Endothelial cell of umbilical vein (primary cell): ENCODE results near the gene ARL8B. TPM values are rescaled to one million over a fixed set of nuclear protein-coding genes. Genes with fewer than 3 reads are reported as not detected.

Experiments used
- BruUV-seq: library from RNA; stranded (reverse); fragments of 400-500 nt; replicated peaks from 2 replicates; lab custom pipeline; 2021; lab: Mats Ljungman, UMichigan
- CTCF ChIA-PET: fragments of 300-600, 350-600 bp; sonication (Branson Sonifier 250); formaldehyde crosslinking; loops from one replicate; lab custom pipeline; 2021; ENCODE audit warnings: antibody characterized with exemption, inconsistent platforms; lab: Charles Lee
- POLR2A ChIA-PET: fragments of 300-600, 350-600 bp; sonication (Branson Sonifier 250); formaldehyde crosslinking; loops from one replicate; lab custom pipeline; 2021; ENCODE audit warnings: antibody characterized with exemption, inconsistent platforms; lab: Charles Lee
- DNase-seq: peaks from one replicate; pipeline ENCODE4 v3.0.0-alpha.2; 2011; ENCODE audit warnings: low read depth, low spot score
- FAIRE-seq: peaks from 2 replicates; lab custom pipeline; 2011; peaks lifted over from hg19 to GRCh38; lab: Jason Lieb, UNC
- H2AFZ ChIP-seq: 2 replicates; pipeline ENCODE4 v1.6.0; 2012; ENCODE audit warnings: low read depth, low read length, control low read depth, inconsistent platforms
- H3K27ac ChIP-seq: 2 replicates; pipeline ENCODE4 v1.5.1; 2011; ENCODE audit warnings: low read depth, mild to moderate bottlenecking, control low read depth, low read length, moderate library complexity; ENCODE audit not compliant: insufficient read depth
- H3K27me3 ChIP-seq, 2 experiments: 2 replicates each; pipeline versions ENCODE4 v1.6.0 to v1.6.1; 2011; ENCODE audit warnings: low read length in 2 of 2, mixed read lengths in 1 of 2; ENCODE audit not compliant: control insufficient read depth in 2 of 2, insufficient read depth in 2 of 2
- H3K36me3 ChIP-seq, 2 experiments: 2 replicates in 1 of 2; 3 replicates in 1 of 2; pipeline ENCODE4 v1.5.1; 2011; ENCODE audit warnings: low read length in 2 of 2, mild to moderate bottlenecking in 1 of 2, moderate library complexity in 1 of 2; ENCODE audit not compliant: control insufficient read depth in 2 of 2, insufficient read depth in 2 of 2; ENCODE audit errors: extremely low read depth in 1 of 2
- H3K4me1 ChIP-seq: 3 replicates; pipeline ENCODE4 v1.5.1; 2011; ENCODE audit warnings: mild to moderate bottlenecking, low read length; ENCODE audit not compliant: control insufficient read depth, insufficient read depth; ENCODE audit errors: extremely low read depth
- H3K4me2 ChIP-seq: 2 replicates; pipeline ENCODE4 v1.6.1; 2011; ENCODE audit warnings: low read length, control low read depth, mixed read lengths; ENCODE audit not compliant: insufficient read depth
- H3K4me3 ChIP-seq, 3 experiments: fragments of 200-600 bp in 1 of 3; sonication (generic), shearing (Covaris generic) in 1 of 3; replicated peaks in 1 of 3; 2 replicates each; pipeline ENCODE4 v1.5.1; 2011 to 2016; ENCODE audit warnings: control low read depth in 3 of 3, low read length in 3 of 3, mild to moderate bottlenecking in 2 of 3, inconsistent platforms in 1 of 3, low read depth in 1 of 3, moderate library complexity in 1 of 3; ENCODE audit not compliant: insufficient read depth in 1 of 3
- H3K79me2 ChIP-seq: 2 replicates; pipeline ENCODE4 v1.6.0; 2012; ENCODE audit warnings: low read length, inconsistent platforms; ENCODE audit not compliant: control insufficient read depth, insufficient read depth
- H3K9ac ChIP-seq: replicated peaks from 2 replicates; pipeline ENCODE3; 2011; ENCODE audit warnings: low read length, control low read depth; ENCODE audit not compliant: insufficient read depth; ENCODE audit errors: extremely low read depth
- H3K9me1 ChIP-seq: replicated peaks from 3 replicates; pipeline ENCODE4 v1.6.0; 2011; ENCODE audit warnings: mild to moderate bottlenecking, low read length; ENCODE audit not compliant: control insufficient read depth, insufficient read depth; ENCODE audit errors: extremely low read depth
- H3K9me3 ChIP-seq: replicated peaks from 2 replicates; pipeline ENCODE4 v1.5.1; 2012; ENCODE audit warnings: low read length, inconsistent platforms; ENCODE audit not compliant: control insufficient read depth, insufficient read depth
- H4K20me1 ChIP-seq: replicated peaks from 2 replicates; pipeline ENCODE3; 2011; ENCODE audit warnings: mild to moderate bottlenecking, low read length; ENCODE audit not compliant: control insufficient read depth, insufficient read depth; ENCODE audit errors: extremely low read depth
- EZH2 ChIP-seq: IDR thresholded peaks from 2 replicates; pipeline ENCODE4 v1.6.1; 2012; ENCODE audit warnings: borderline replicate concordance, low read depth, mild to moderate bottlenecking, moderate library complexity, low read length, inconsistent platforms; ENCODE audit not compliant: severe bottlenecking
- FOS ChIP-seq: IDR thresholded peaks from 2 replicates; pipeline ENCODE4 v1.6.1; 2011; ENCODE audit warnings: mild to moderate bottlenecking, low read length, moderate library complexity, borderline replicate concordance; ENCODE audit not compliant: insufficient read depth
- GATA2 ChIP-seq: IDR thresholded peaks from 2 replicates; pipeline ENCODE4 v1.7.0; 2011; ENCODE audit warnings: low read depth, mild to moderate bottlenecking, moderate library complexity, mixed read lengths, low read length; ENCODE audit not compliant: insufficient read length, insufficient read depth
- JUN ChIP-seq: IDR thresholded peaks from 2 replicates; pipeline ENCODE4 v1.6.1; 2011; ENCODE audit warnings: borderline replicate concordance, low read depth; ENCODE audit not compliant: insufficient read length, insufficient read depth
- MAX ChIP-seq: IDR thresholded peaks from 2 replicates; pipeline ENCODE4 v1.6.1; 2011; ENCODE audit not compliant: insufficient read depth, insufficient read length
- MYC ChIP-seq: IDR thresholded peaks from one replicate; pipeline ENCODE4 v1.6.1; 2011; ENCODE audit warnings: mild to moderate bottlenecking, low read depth, low read length
- POLR2A ChIP-seq: IDR thresholded peaks from 2 replicates; pipeline ENCODE4 v1.6.1; 2012; ENCODE audit warnings: low read depth, mild to moderate bottlenecking, control low read depth, low read length
- POLR2AphosphoS5 ChIP-seq: IDR thresholded peaks from 2 replicates; pipeline ENCODE4 v1.6.1; 2012; ENCODE audit warnings: low read depth, mild to moderate bottlenecking, control low read depth, low read length, moderate library complexity; ENCODE audit not compliant: insufficient read depth
- dilution Hi-C: fragments of 300-500 bp; cut with MboI; formaldehyde crosslinking; loops from one replicate; pipeline ENCODE4 v1.15.0; 2019; ENCODE audit warnings: low sequenced_read_pairs; ENCODE audit not compliant: extremely low pct_ligation_motif_present
- intact Hi-C: fragments of 100-400 bp; cut with micrococcal nuclease; formaldehyde crosslinking; loops from one replicate; pipeline ENCODE4 v1.10.0; 2022
- polyA plus RNA-seq, 4 experiments: library from polyadenylated mRNA; depleted of rRNA in 3 of 4; stranded (reverse) in 3 of 4; unstranded in 1 of 4; fragments of >200 nt; gene quantifications; 2 replicates each; pipeline versions ENCODE4 v1.2.1 to v1.2.3, GENCODE V29; 2011 to 2012; ENCODE audit warnings: missing spikeins in 1 of 4
- total RNA-seq: library from RNA; stranded (reverse); gene quantifications from 2 replicates; pipeline ENCODE4 v1.2.3, GENCODE V29; 2021
- TF ChIP-seq, protein P1 (sequence below), 2 donors: IDR thresholded peaks; 1 replicate in 1 of 2; 2 replicates in 1 of 2; pipeline ENCODE4 v1.5.1; 2011; ENCODE audit warnings: low read length in 2 of 2, mild to moderate bottlenecking in 2 of 2, moderate library complexity in 2 of 2, control low read depth in 1 of 2, inconsistent platforms in 1 of 2, low read depth in 1 of 2; ENCODE audit not compliant: insufficient read depth in 1 of 2; ENCODE audit errors: extremely low read depth in 1 of 2

The ARL8B gene
- total and polyA plus RNA-seq, 2 donors (not counting 3 experiments of a cell fraction or from before 2014, with no cell fraction given) = 32.1 to 58.2 TPM

DNA sequence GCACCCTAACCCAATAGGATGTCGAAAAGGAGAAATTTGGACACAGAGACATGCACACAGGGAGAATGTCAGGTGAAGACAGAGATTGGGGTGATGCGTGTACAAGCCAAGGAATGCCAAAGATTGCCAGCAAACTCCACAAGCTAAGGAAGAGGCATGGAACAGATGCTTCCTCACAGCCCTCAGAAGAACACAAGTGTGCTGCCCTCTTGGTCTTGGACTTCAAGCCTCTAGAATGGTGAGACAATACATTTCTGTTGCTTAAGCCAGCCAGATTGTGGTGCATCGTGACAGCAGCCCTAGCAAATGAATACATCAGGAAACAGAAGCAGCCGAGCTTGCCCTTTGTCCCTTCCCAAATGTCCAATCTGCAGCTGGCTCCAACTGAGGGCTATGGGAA is 23.7 kb upstream of the ARL8B start:
- Histone ChIP-seq H3K4me2 (no peak overlapping the region), H3K4me3 (no peak overlapping the region), H3K27me3 (no peaks in the 10 kb centered on the region), H2AFZ (no peak overlapping the region), H3K79me2 (no peaks in the 10 kb centered on the region), H3K27ac (no peak overlapping the region), H3K36me3 (no peaks in the 10 kb centered on the region), H3K9me3 (no peaks in the 10 kb centered on the region), H3K4me1 (no peaks in the 10 kb centered on the region), H3K9ac (no peak overlapping the region), H3K9me1 (no peaks in the 10 kb centered on the region), H4K20me1 (no peaks in the 10 kb centered on the region)
- CTCF ChIA-PET = no interaction called here
- POLR2A ChIA-PET = no interaction called here
- no TSS peak for BruUV-seq
- dilution Hi-C loops = no loop called here
- FAIRE-seq = no peak
- TF ChIP-seq, protein P1, sequence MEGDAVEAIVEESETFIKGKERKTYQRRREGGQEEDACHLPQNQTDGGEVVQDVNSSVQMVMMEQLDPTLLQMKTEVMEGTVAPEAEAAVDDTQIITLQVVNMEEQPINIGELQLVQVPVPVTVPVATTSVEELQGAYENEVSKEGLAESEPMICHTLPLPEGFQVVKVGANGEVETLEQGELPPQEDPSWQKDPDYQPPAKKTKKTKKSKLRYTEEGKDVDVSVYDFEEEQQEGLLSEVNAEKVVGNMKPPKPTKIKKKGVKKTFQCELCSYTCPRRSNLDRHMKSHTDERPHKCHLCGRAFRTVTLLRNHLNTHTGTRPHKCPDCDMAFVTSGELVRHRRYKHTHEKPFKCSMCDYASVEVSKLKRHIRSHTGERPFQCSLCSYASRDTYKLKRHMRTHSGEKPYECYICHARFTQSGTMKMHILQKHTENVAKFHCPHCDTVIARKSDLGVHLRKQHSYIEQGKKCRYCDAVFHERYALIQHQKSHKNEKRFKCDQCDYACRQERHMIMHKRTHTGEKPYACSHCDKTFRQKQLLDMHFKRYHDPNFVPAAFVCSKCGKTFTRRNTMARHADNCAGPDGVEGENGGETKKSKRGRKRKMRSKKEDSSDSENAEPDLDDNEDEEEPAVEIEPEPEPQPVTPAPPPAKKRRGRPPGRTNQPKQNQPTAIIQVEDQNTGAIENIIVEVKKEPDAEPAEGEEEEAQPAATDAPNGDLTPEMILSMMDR (IDR thresholded peaks at IDR 0.05; ENCODE audit: extremely low read depth in 1 of 2, insufficient read depth in 1 of 2, low read depth in 1 of 2, low read length in 2 of 2) = no peak
- no peak for TF ChIP-seq MYC
- no peak for TF ChIP-seq FOS
- TF ChIP-seq JUN = no peak
- no peak for TF ChIP-seq GATA2
- no peak for TF ChIP-seq POLR2A
- TF ChIP-seq MAX = no peak
- no peak for TF ChIP-seq POLR2AphosphoS5
- TF ChIP-seq EZH2 = no peak
- no peak for DNase-seq
- intact Hi-C loops = no loop called here
